Uterus (tissue), 4 donors: Measurements from ENCODE around the gene FLRT1. TPM values are rescaled to one million over a fixed set of nuclear protein-coding genes. Genes with fewer than 3 reads are reported as not detected.
A peak's percentile ranks its signal among the peaks of the same experiment; 100 is the strongest.

Experiments used
- DNase-seq, 2 donors: peaks; one replicate each; pipeline ENCODE4 v3.0.0-alpha.2; 2019 to 2020
- H3K27ac ChIP-seq, 2 donors: fragments of 200-600 bp; sonication (generic); 1 replicate in 1 of 2; 2 replicates in 1 of 2; pipeline ENCODE4 v1.5.1; 2016 to 2018
- H3K27me3 ChIP-seq, 2 donors: fragments of 200-600 bp; sonication (generic); one replicate each; pipeline ENCODE4 v1.5.1; 2018 to 2019; ENCODE audit warnings: control low read depth in 1 of 2
- H3K36me3 ChIP-seq, 2 donors: fragments of 200-600 bp; sonication (generic); one replicate each; pipeline ENCODE4 v1.5.1; 2019; ENCODE audit warnings: control low read depth in 1 of 2
- H3K4me1 ChIP-seq, 2 donors: fragments of 200-600 bp; sonication (generic); one replicate each; pipeline ENCODE4 v1.5.1; 2018 to 2019; ENCODE audit warnings: control low read depth in 1 of 2
- H3K4me3 ChIP-seq, 2 donors: fragments of 200-600 bp; sonication (generic); 1 replicate in 1 of 2; 2 replicates in 1 of 2; pipeline ENCODE4 v1.5.1; 2018 to 2019; ENCODE audit warnings: mild to moderate bottlenecking in 1 of 2
- H3K9me3 ChIP-seq, 2 donors: fragments of 200-600 bp; sonication (generic); one replicate each; pipeline ENCODE4 v1.5.1; 2019; ENCODE audit warnings: control low read depth in 1 of 2
- CTCF ChIP-seq, 4 experiments: fragments of 200-600 bp in 2 of 4; fragments of 450-650 bp in 2 of 4; sonication (generic) in 2 of 4; IDR thresholded peaks; one replicate each; pipeline ENCODE4 v1.5.1; 2016 to 2019; ENCODE audit warnings: antibody characterized with exemption in 4 of 4, mild to moderate bottlenecking in 2 of 4, moderate library complexity in 1 of 4
- POLR2A ChIP-seq, 2 donors: fragments of 450-650 bp; IDR thresholded peaks; one replicate each; pipeline ENCODE4 v1.6.1; 2016; ENCODE audit warnings: antibody characterized with exemption in 2 of 2, mild to moderate bottlenecking in 1 of 2, moderate library complexity in 1 of 2
- intact Hi-C: fragments of 100-400 bp; cut with DNase I; formaldehyde crosslinking; loops from one replicate; pipeline ENCODE4 v1.15.1; 2023; ENCODE audit warnings: low total_unique reads
- total RNA-seq, 4 donors: library from RNA; depleted of rRNA in 3 of 4; stranded (reverse); fragments of >200 nt in 3 of 4; gene quantifications; one replicate each; pipeline versions ENCODE4 v1.1.0 to v1.2.4, GENCODE V29; 2014 to 2023
- donor health status: DM: yes; HTN: yes; CAD: no.

FLRT1 gene
- total RNA-seq, result 1 to 10 TPM in 2 of 4 donors, under 1 TPM in 1, not detected in 1; 0.26 to 7.3 (median 1.9) TPM

- no peak for DNase-seq
- Histone ChIP-seq H3K4me3 (peak within 1 kb of the TSS; percentile 18 to 45), H3K36me3 (no peaks in the 10 kb centered on the region), H3K27me3 (no peaks in the 10 kb centered on the region), H3K27ac (peak within 1 kb of the TSS; percentile 32 to 61), H3K4me1 (no peaks in the 10 kb centered on the region), H3K9me3 (no peaks in the 10 kb centered on the region)
- no peak for TF ChIP-seq CTCF (IDR thresholded peaks at IDR 0.05)
- TF ChIP-seq POLR2A (IDR thresholded peaks at IDR 0.05), result no peak
- intact Hi-C loops, result no loop called here
Measured at GRCh38 chr11:64035576-64035975, at the start of gene FLRT1. Gene FLRT1 (plus strand): TSS chr11:64035931. CDS start chr11:64116268, 80,337 bp downstream.

- intact Hi-C loops, result no loop called here
- H3K4me3 ChIP-seq, result peak within 1 kb of the TSS; percentile 82 to 85
- peak; percentile 87 to 89 for DNase-seq
- H3K9me3 ChIP-seq, result no peaks in the 10 kb centered on the region
- H3K27me3 ChIP-seq, result no peaks in the 10 kb centered on the region
- TF ChIP-seq CTCF (IDR thresholded peaks at IDR 0.05) (no peak), POLR2A (IDR thresholded peaks at IDR 0.05) (peak; percentile 52 to 56)
- H3K27ac ChIP-seq, result peak within 1 kb of the TSS; percentile 78 to 86
- H3K4me1 ChIP-seq, result peaks cover 0 to 7% of the 10 kb centered on the region in 2 donors
- H3K36me3 ChIP-seq, result no peaks in the 10 kb centered on the region
Measured at GRCh38 chr11:63986156-63986931, 49.4 kb upstream of the FLRT1 start, which contains the start of gene OTUB1. Gene OTUB1 (plus strand): TSS chr11:63986438. CDS start chr11:63986457, 19 bp downstream.

GRCh38 chr11:63986932-63987513 is 48.7 kb upstream of the FLRT1 start:
- H3K27ac ChIP-seq, result peak overlapping the region; percentile 78 to 86
- peaks cover 0 to 7% of the 10 kb centered on the region in 2 donors for H3K4me1 ChIP-seq
- no peaks in the 10 kb centered on the region for H3K36me3 ChIP-seq
- DNase-seq, result no peak
- H3K27me3 ChIP-seq, result no peaks in the 10 kb centered on the region
- H3K4me3 ChIP-seq, result peak overlapping the region; percentile 82 to 85
- no peaks in the 10 kb centered on the region for H3K9me3 ChIP-seq
- TF ChIP-seq CTCF (IDR thresholded peaks at IDR 0.05) (no peak), POLR2A (IDR thresholded peaks at IDR 0.05) (no peak)
- intact Hi-C loops, result no loop called here

- peaks cover 0 to 7% of the 10 kb centered on the region in 2 donors for H3K4me1 ChIP-seq
- no peaks in the 10 kb centered on the region for H3K27me3 ChIP-seq
- no peak overlapping the region for H3K4me3 ChIP-seq
- intact Hi-C loops, result no loop called here
- H3K36me3 ChIP-seq, result no peaks in the 10 kb centered on the region
- DNase-seq, result no peak
- H3K27ac ChIP-seq, result no peak overlapping the region
- H3K9me3 ChIP-seq, result no peaks in the 10 kb centered on the region
- TF ChIP-seq POLR2A (IDR thresholded peaks at IDR 0.05), result no peak
- no peak for TF ChIP-seq CTCF (IDR thresholded peaks at IDR 0.05)
Measured at GRCh38 chr11:63991558-63991957, 44.2 kb upstream of the FLRT1 start.

- intact Hi-C loops, result no loop called here
- H3K27me3 ChIP-seq, result no peaks in the 10 kb centered on the region
- no peaks in the 10 kb centered on the region for H3K9me3 ChIP-seq
- TF ChIP-seq POLR2A (IDR thresholded peaks at IDR 0.05), result no peak
- TF ChIP-seq CTCF (IDR thresholded peaks at IDR 0.05), result no peak
- H3K4me1 ChIP-seq, result no peaks in the 10 kb centered on the region
- H3K36me3 ChIP-seq, result no peaks in the 10 kb centered on the region
- no peak for DNase-seq
- no peak overlapping the region for H3K27ac ChIP-seq
- no peak overlapping the region for H3K4me3 ChIP-seq
Measured at GRCh38 chr11:63993100-63993499, 42.6 kb upstream of the FLRT1 start.
